ENCODE measurements around the gene PARP11. TPM values are rescaled to one million over a fixed set of nuclear protein-coding genes. Genes with fewer than 3 reads are reported as not detected.

PARP11 gene
- total RNA-seq, 6 experiments from 2014 or later = 2.9 to 7.5 (median 4.9) TPM

DNA sequence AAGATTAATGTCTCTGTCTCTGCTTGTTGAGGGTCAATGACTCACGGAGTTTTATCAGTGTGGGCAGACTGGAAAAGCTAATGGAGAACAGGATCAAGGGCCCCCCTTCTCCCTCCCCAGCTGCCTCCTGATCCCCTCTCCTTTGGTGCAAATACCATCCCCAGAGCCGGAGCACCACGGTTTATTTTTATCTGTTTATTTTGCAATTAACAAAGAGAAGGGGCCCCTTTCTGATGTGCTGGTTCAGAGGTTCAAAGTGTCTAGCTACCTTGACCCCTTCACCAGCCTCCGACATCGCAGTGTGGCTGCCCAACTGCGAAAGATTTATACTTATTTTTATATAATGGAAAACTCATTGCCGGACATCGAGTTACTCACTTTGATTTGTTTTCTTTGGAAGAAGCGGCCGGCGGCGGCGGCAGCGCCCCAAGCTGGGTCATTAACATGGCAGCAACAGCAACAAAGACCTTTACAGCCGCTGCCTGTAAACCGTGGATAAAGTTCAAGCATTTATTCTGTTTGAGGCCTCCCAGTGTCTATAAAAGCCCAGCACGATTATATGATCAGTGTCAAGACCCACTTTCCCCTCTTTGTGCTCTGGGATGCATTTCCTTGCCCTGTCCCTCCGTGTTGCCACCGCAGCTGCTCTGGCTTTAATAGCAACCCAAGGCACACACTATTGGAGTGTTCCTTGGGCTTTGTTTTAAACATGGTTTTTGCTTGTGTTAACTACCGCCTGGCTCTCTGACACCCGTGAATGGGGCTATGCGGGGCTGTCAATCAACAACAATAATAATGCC, 47.4 kb upstream of the PARP11 start:
- no peak for DNase-seq
- TF ChIP-seq CTCF (IDR thresholded peaks at IDR 0.05) (no peak), POLR2A (IDR thresholded peaks at IDR 0.05) (no peak)
- Histone ChIP-seq H3K27ac (no peak overlapping the region), H3K9me3 (no peaks in the 10 kb centered on the region), H3K36me3 (no peaks in the 10 kb centered on the region), H3K4me1 (no peaks in the 10 kb centered on the region), H3K4me3 (no peak overlapping the region), H3K27me3 (peaks cover 0 to 9% of the 10 kb centered on the region in 2 donors)
- peak in 1 of 4 donors; percentile 26 for ATAC-seq
- WGBS (ENCODE audit: insufficient coverage, low coverage, low lambda C conversion rate, missing lambda C conversion rate) = 34% methylated on average over 21 of the region's 22 CpGs
- intact Hi-C loops (cut with DNase I) = no loop called here

- Histone ChIP-seq H3K4me3 (no peak overlapping the region), H3K9me3 (no peaks in the 10 kb centered on the region), H3K27me3 (no peaks in the 10 kb centered on the region), H3K36me3 (no peaks in the 10 kb centered on the region), H3K4me1 (no peaks in the 10 kb centered on the region), H3K27ac (no peak overlapping the region)
- intact Hi-C loops (cut with DNase I) = no loop called here
- no peak for ATAC-seq
- DNase-seq = no peak
- TF ChIP-seq POLR2A (IDR thresholded peaks at IDR 0.05) (no peak), CTCF (IDR thresholded peaks at IDR 0.05) (no peak)
- WGBS (ENCODE audit: insufficient coverage, low coverage, low lambda C conversion rate, missing lambda C conversion rate) = 52% methylated on average over 3 of the region's 5 CpGs
These were observed 40.1 kb upstream of the PARP11 start for GRCh38 chr12:3913278-3913677.

GRCh38 chr12:3912863-3913262, 39.7 kb upstream of the PARP11 start:
- no peak for DNase-seq
- H3K9me3 ChIP-seq = no peaks in the 10 kb centered on the region
- ATAC-seq = no peak
- no peaks in the 10 kb centered on the region for H3K27me3 ChIP-seq
- WGBS (ENCODE audit: insufficient coverage, low coverage, low lambda C conversion rate, missing lambda C conversion rate) = 94% methylated on average over 3 of the region's 3 CpGs
- H3K27ac ChIP-seq = no peak overlapping the region
- H3K4me3 ChIP-seq = no peak overlapping the region
- no peaks in the 10 kb centered on the region for H3K36me3 ChIP-seq
- intact Hi-C loops (cut with DNase I) = no loop called here
- no peak for TF ChIP-seq POLR2A (IDR thresholded peaks at IDR 0.05)
- TF ChIP-seq CTCF (IDR thresholded peaks at IDR 0.05) = no peak
- no peaks in the 10 kb centered on the region for H3K4me1 ChIP-seq

GRCh38 chr12:3911409-3911808, 38.2 kb upstream of the PARP11 start:
- no peaks in the 10 kb centered on the region for H3K4me1 ChIP-seq
- H3K27me3 ChIP-seq = no peaks in the 10 kb centered on the region
- intact Hi-C loops (cut with DNase I) = no loop called here
- no peaks in the 10 kb centered on the region for H3K36me3 ChIP-seq
- no peak for DNase-seq
- H3K4me3 ChIP-seq = no peak overlapping the region
- 80% methylated on average over 1 of the region's 1 CpG for WGBS (ENCODE audit: insufficient coverage, low coverage, low lambda C conversion rate, missing lambda C conversion rate)
- no peak overlapping the region for H3K27ac ChIP-seq
- H3K9me3 ChIP-seq = no peaks in the 10 kb centered on the region
- TF ChIP-seq CTCF (IDR thresholded peaks at IDR 0.05) = no peak
- TF ChIP-seq POLR2A (IDR thresholded peaks at IDR 0.05) = no peak
- ATAC-seq = no peak

Measured in right lobe of liver (tissue), 6 donors.